HCT116 (cell line): ENCODE measurements around the gene TTLL4. TPM values are rescaled to one million over a fixed set of nuclear protein-coding genes. Genes with fewer than 3 reads are reported as not detected.

Source experiments
- ATAC-seq: fragments of 200-7000 bp; cut with Tn5 transposase; 2 replicates; pipeline ENCODE4 v1.9.1; 2020; ENCODE audit warnings: mild to moderate bottlenecking, moderate library complexity
- BruUV-seq: library from RNA; stranded (reverse); fragments of 400-500 nt; replicated peaks from 2 replicates; lab custom pipeline; 2021; lab: Mats Ljungman, UMichigan
- CTCF ChIA-PET: fragments of 300-600 bp; sonication (Branson Sonifier 250); formaldehyde crosslinking; loops from one replicate; lab custom pipeline; 2021; ENCODE audit warnings: antibody characterized with exemption; lab: Charles Lee
- POLR2A ChIA-PET: fragments of 300-600, 350-600 bp; sonication (Branson Sonifier 250); formaldehyde crosslinking; loops from one replicate; lab custom pipeline; 2021; ENCODE audit warnings: antibody characterized with exemption; lab: Charles Lee
- RAD21 ChIA-PET, 2 experiments: fragments of 300-600 bp; sonication (Branson Sonifier 250); formaldehyde crosslinking; loops; one replicate each; lab custom pipeline; 2023; ENCODE audit warnings: low total read pairs in 2 of 2; ENCODE audit not compliant: uncharacterized antibody in 2 of 2, unreplicated experiment in 2 of 2, low non-redundant PET in 1 of 2; lab: Charles Lee
- DNase-seq: peaks from one replicate; pipeline ENCODE4 v3.0.0-alpha.2; 2010; ENCODE audit warnings: low read depth, low spot score
- H2AFZ ChIP-seq: fragments of 200-600 bp; shearing (Covaris generic), sonication (generic); 2 replicates; pipeline ENCODE4 v1.6.1; 2017; ENCODE audit warnings: low read depth, mixed run types, mixed read lengths, antibody characterized with exemption, low read length; ENCODE audit not compliant: poor library complexity, severe bottlenecking
- H3K27ac ChIP-seq: 2 replicates; pipeline ENCODE4 v1.5.1; 2012; ENCODE audit warnings: low read depth, low read length
- H3K27me3 ChIP-seq: fragments of 200-600 bp; sonication (generic); 2 replicates; pipeline ENCODE4 v1.6.1; 2016; ENCODE audit warnings: mixed run types, low read length, mixed read lengths; ENCODE audit not compliant: insufficient read depth
- H3K36me3 ChIP-seq, 2 experiments: fragments of 200-500 bp in 1 of 2; fragments of 200-600 bp in 1 of 2; sonication (Bioruptor generic) in 1 of 2; sonication (generic) in 1 of 2; 2 replicates each; pipeline versions ENCODE4 v1.5.1 to v1.6.1; 2014 to 2016; ENCODE audit warnings: low read length in 2 of 2, inconsistent platforms in 1 of 2, mixed read lengths in 1 of 2, mixed run types in 1 of 2; ENCODE audit not compliant: insufficient read depth in 2 of 2, control insufficient read depth in 1 of 2
- H3K4me1 ChIP-seq, 2 experiments: fragments of 200-600 bp in 1 of 2; sonication (generic) in 1 of 2; 2 replicates each; pipeline versions ENCODE4 v1.5.1 to v1.6.1; 2012 to 2017; ENCODE audit warnings: low read length in 2 of 2, inconsistent platforms in 1 of 2, mild to moderate bottlenecking in 1 of 2, mixed read lengths in 1 of 2, mixed run types in 1 of 2, moderate library complexity in 1 of 2; ENCODE audit not compliant: insufficient read depth in 2 of 2, control insufficient read depth in 1 of 2
- H3K4me2 ChIP-seq: fragments of 200-600 bp; sonication (generic); 2 replicates; pipeline ENCODE4 v1.6.1; 2017; ENCODE audit warnings: mixed run types, low read length, mixed read lengths
- H3K4me3 ChIP-seq, 2 experiments: fragments of 200-600 bp in 1 of 2; sonication (generic) in 1 of 2; replicated peaks in 1 of 2; 2 replicates each; pipeline ENCODE4 v1.5.1; 2011 to 2016; ENCODE audit warnings: low read length in 2 of 2, control low read depth in 1 of 2, low read depth in 1 of 2, mild to moderate bottlenecking in 1 of 2, mixed read lengths in 1 of 2, mixed run types in 1 of 2
- H3K79me2 ChIP-seq: fragments of 200-600 bp; sonication (generic); 2 replicates; pipeline ENCODE4 v1.6.1; 2017; ENCODE audit warnings: mild to moderate bottlenecking, mixed run types, low read length, moderate library complexity, mixed read lengths; ENCODE audit not compliant: insufficient read depth
- H3K9ac ChIP-seq: fragments of 200-600 bp; sonication (generic); 2 replicates; pipeline ENCODE4 v1.6.1; 2016; ENCODE audit warnings: low read length, mixed read lengths
- H3K9me2 ChIP-seq: fragments of 200-600 bp; sonication (generic), shearing (Covaris generic); 2 replicates; pipeline ENCODE4 v1.6.1; 2017; ENCODE audit warnings: mixed run types, mild to moderate bottlenecking, moderate library complexity; ENCODE audit not compliant: insufficient read depth
- H3K9me3 ChIP-seq, 2 experiments: fragments of 200-500 bp in 1 of 2; fragments of 200-600 bp in 1 of 2; sonication (Bioruptor generic) in 1 of 2; sonication (generic) in 1 of 2; 2 replicates each; pipeline ENCODE4 v1.6.1; 2014 to 2017; ENCODE audit warnings: low read length in 2 of 2, mixed read lengths in 2 of 2, inconsistent platforms in 1 of 2, low read depth in 1 of 2, mild to moderate bottlenecking in 1 of 2, mixed run types in 1 of 2, moderate library complexity in 1 of 2; ENCODE audit not compliant: control insufficient read depth in 1 of 2, insufficient read depth in 1 of 2
- H4K20me1 ChIP-seq: fragments of 200-600 bp; sonication (generic), shearing (Covaris generic); 2 replicates; pipeline ENCODE4 v1.6.1; 2017; ENCODE audit warnings: mixed run types, mild to moderate bottlenecking, moderate library complexity; ENCODE audit not compliant: insufficient read depth
- CTCF ChIP-seq, 3 experiments: fragments of 200-600 bp in 1 of 3; sonication (generic) in 1 of 3; IDR thresholded peaks in 2 of 3; conservative IDR thresholded peaks in 1 of 3; 2 replicates each; pipeline ENCODE4 v1.5.1; 2012 to 2017; ENCODE audit warnings: low read depth in 2 of 3, low read length in 2 of 3, antibody characterized with exemption in 1 of 3, borderline replicate concordance in 1 of 3, control low read depth in 1 of 3, mild to moderate bottlenecking in 1 of 3, mixed read lengths in 1 of 3, mixed run types in 1 of 3, moderate library complexity in 1 of 3; ENCODE audit not compliant: insufficient read depth in 1 of 3
- ELF1 ChIP-seq: IDR thresholded peaks from 2 replicates; pipeline ENCODE4 v1.6.1; 2012; ENCODE audit warnings: low read depth, borderline replicate concordance
- POLR2AphosphoS5 ChIP-seq: IDR thresholded peaks from 2 replicates; pipeline ENCODE4 v1.6.1; 2011; ENCODE audit warnings: mild to moderate bottlenecking, low read depth, low read length, moderate library complexity
- RAD21 ChIP-seq: IDR thresholded peaks from 2 replicates; pipeline ENCODE4 v1.6.1; 2012; ENCODE audit warnings: low read depth, mild to moderate bottlenecking
- SP1 ChIP-seq: IDR thresholded peaks from 2 replicates; pipeline ENCODE4 v1.6.1; 2012; ENCODE audit warnings: low read depth
- intact Hi-C: fragments of 100-400 bp; cut with micrococcal nuclease; formaldehyde crosslinking; loops from 2 replicates; pipeline ENCODE4 v1.10.0; 2022
- total RNA-seq: library from RNA; stranded (reverse); gene quantifications from one replicate; pipeline ENCODE4 v1.2.1, GENCODE V29; 2021; ENCODE audit not compliant: unreplicated experiment

Gene TTLL4
- total RNA-seq, 1 experiment from 2014 or later: 53.0 TPM

- no peak for ATAC-seq
Observed at GRCh38 chr2:218782528-218782844, 71.9 kb downstream of the TTLL4 start.

DNA sequence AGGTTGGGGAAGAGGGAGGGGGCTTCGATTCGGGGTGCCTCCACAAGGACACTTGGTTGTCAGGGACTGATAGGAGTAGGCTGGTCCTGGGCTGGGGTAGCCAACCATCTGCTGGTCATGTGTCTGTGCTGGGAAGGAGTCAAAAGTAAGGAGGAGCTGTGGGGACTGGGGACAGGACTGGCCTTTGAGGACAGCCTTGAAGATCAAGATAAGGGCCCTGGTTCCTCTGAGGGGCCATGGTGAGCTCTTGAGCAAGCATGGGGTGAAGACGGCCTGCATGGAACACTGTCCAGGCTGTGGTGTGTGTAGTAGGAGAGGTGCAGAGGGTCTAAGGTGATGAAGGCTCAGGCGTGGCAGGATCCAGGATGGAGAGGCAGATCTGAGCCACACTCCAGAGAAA is 73.1 kb downstream of the TTLL4 start:
- intact Hi-C loops: no loop called here
- RAD21 ChIA-PET: no interaction called here
- no peak overlapping the region for H3K4me3 ChIP-seq
- no TSS peak for BruUV-seq
- no peak overlapping the region for H3K27ac ChIP-seq
- no peak for DNase-seq
- H3K79me2 ChIP-seq: no peaks in the 10 kb centered on the region
- no peak for ATAC-seq
- no peaks in the 10 kb centered on the region for H3K9me2 ChIP-seq
- POLR2A ChIA-PET: no interaction called here
- no peaks in the 10 kb centered on the region for H3K4me1 ChIP-seq
- H3K9me3 ChIP-seq: no peaks in the 10 kb centered on the region
- H3K9ac ChIP-seq: no peak overlapping the region
- H4K20me1 ChIP-seq: no peaks in the 10 kb centered on the region
- no peak for TF ChIP-seq RAD21
- TF ChIP-seq SP1: no peak
- TF ChIP-seq CTCF (IDR thresholded peaks at IDR 0.05 in 2 of 3, conservative IDR thresholded peaks at IDR 0.05 in 1 of 3; ENCODE audit: borderline replicate concordance in 1 of 3, insufficient read depth in 1 of 3, low read depth in 2 of 3, low read length in 2 of 3): no peak
- TF ChIP-seq POLR2AphosphoS5: no peak
- TF ChIP-seq, all 23 proteins: peak for 0
- Histone ChIP-seq H3K27me3 (no peaks in the 10 kb centered on the region), H3K4me2 (no peak overlapping the region), H3K36me3 (no peaks in the 10 kb centered on the region), H2AFZ (no peak overlapping the region)
- CTCF ChIA-PET: no interaction called here

More at GRCh38 chr2:218782528-218782844, 71.9 kb downstream of the TTLL4 start:
- Histone ChIP-seq H4K20me1 (no peaks in the 10 kb centered on the region), H3K27me3 (no peaks in the 10 kb centered on the region), H3K9me2 (no peaks in the 10 kb centered on the region), H3K36me3 (no peaks in the 10 kb centered on the region), H3K4me3 (no peak overlapping the region), H3K79me2 (no peaks in the 10 kb centered on the region), H3K27ac (no peak overlapping the region), H3K4me1 (peaks cover 0 to under 1% of the 10 kb centered on the region in 2 experiments; a peak in 1 of 4 replicates), H2AFZ (no peak overlapping the region), H3K4me2 (no peak overlapping the region), H3K9ac (no peak overlapping the region), H3K9me3 (peaks cover 0 to 4% of the 10 kb centered on the region in 2 experiments; a peak in 2 of 4 replicates)
- CTCF ChIA-PET: no interaction called here
- no TSS peak for BruUV-seq
- POLR2A ChIA-PET: no interaction called here
- intact Hi-C loops: no loop called here
- no peak for DNase-seq
- TF ChIP-seq ELF1: no peak
- RAD21 ChIA-PET: no interaction called here
